DOHH2 (cell line): ENCODE measurements around the gene PRDM16.

Source experiments
- H3F3A ChIP-seq: fragments of 200-600 bp; sonication (generic), shearing (Covaris generic); 2 replicates; pipeline ENCODE4 v1.6.0; 2016; ENCODE audit warnings: antibody characterized with exemption, mild to moderate bottlenecking; ENCODE audit not compliant: control insufficient read depth, insufficient read depth
- H3K27ac ChIP-seq: fragments of 200-600 bp; sonication (generic); 2 replicates; pipeline ENCODE4 v1.5.1; 2014; ENCODE audit warnings: low read depth, mild to moderate bottlenecking, low read length, moderate library complexity
- H3K27me3 ChIP-seq: fragments of 200-600 bp; sonication (generic); 2 replicates; pipeline ENCODE4 v1.6.1; 2014; ENCODE audit warnings: mild to moderate bottlenecking, low read length, mixed read lengths; ENCODE audit not compliant: control insufficient read depth
- H3K36me3 ChIP-seq: fragments of 200-600 bp; sonication (generic); 2 replicates; pipeline ENCODE4 v1.6.1; 2014; ENCODE audit warnings: mild to moderate bottlenecking, low read length, moderate library complexity, mixed read lengths; ENCODE audit not compliant: control insufficient read depth
- H3K4me1 ChIP-seq: fragments of 200-600 bp; sonication (generic); 2 replicates; pipeline ENCODE4 v1.6.1; 2014; ENCODE audit warnings: mild to moderate bottlenecking, low read length, mixed read lengths; ENCODE audit not compliant: control insufficient read depth
- H3K4me2 ChIP-seq: fragments of 200-600 bp; sonication (generic); 2 replicates; pipeline ENCODE4 v1.6.0; 2014; ENCODE audit warnings: mild to moderate bottlenecking, low read length, moderate library complexity
- H3K4me3 ChIP-seq: fragments of 200-600 bp; sonication (generic); 2 replicates; pipeline ENCODE4 v1.5.1; 2014; ENCODE audit warnings: mild to moderate bottlenecking, low read length, mixed read lengths
- H3K79me2 ChIP-seq: fragments of 200-600 bp; sonication (generic); 2 replicates; pipeline ENCODE4 v1.6.1; 2014; ENCODE audit warnings: mild to moderate bottlenecking, low read length, mixed read lengths; ENCODE audit not compliant: control insufficient read depth
- H3K9me2 ChIP-seq: fragments of 200-600 bp; sonication (generic); replicated peaks from 2 replicates; pipeline ENCODE4 v1.6.1; 2014; ENCODE audit warnings: mild to moderate bottlenecking, low read length, mixed read lengths; ENCODE audit not compliant: control insufficient read depth
- H3K9me3 ChIP-seq: fragments of 200-600 bp; sonication (generic); 2 replicates; pipeline ENCODE4 v1.6.1; 2014; ENCODE audit warnings: antibody characterized with exemption, low read length, mixed read lengths; ENCODE audit not compliant: control insufficient read depth, insufficient read depth
- H4K20me1 ChIP-seq: fragments of 200-600 bp; sonication (generic); 2 replicates; pipeline ENCODE4 v1.6.0; 2014; ENCODE audit warnings: low read depth, mild to moderate bottlenecking, antibody characterized with exemption, low read length, moderate library complexity; ENCODE audit not compliant: control insufficient read depth, insufficient read depth
- CTCF ChIP-seq: fragments of 200-600 bp; sonication (generic); IDR thresholded peaks from one replicate; pipeline ENCODE4 v1.5.1; 2014; ENCODE audit warnings: antibody characterized with exemption, mild to moderate bottlenecking, low read depth, low read length; ENCODE audit not compliant: poor library complexity, severe bottlenecking
- EZH2phosphoT487 ChIP-seq: fragments of 200-600 bp; sonication (generic); IDR thresholded peaks from 2 replicates; pipeline ENCODE4 v1.6.1; 2017; ENCODE audit warnings: borderline replicate concordance, mild to moderate bottlenecking, antibody characterized with exemption, low read length, moderate library complexity, mixed read lengths

Gene PRDM16

DNA sequence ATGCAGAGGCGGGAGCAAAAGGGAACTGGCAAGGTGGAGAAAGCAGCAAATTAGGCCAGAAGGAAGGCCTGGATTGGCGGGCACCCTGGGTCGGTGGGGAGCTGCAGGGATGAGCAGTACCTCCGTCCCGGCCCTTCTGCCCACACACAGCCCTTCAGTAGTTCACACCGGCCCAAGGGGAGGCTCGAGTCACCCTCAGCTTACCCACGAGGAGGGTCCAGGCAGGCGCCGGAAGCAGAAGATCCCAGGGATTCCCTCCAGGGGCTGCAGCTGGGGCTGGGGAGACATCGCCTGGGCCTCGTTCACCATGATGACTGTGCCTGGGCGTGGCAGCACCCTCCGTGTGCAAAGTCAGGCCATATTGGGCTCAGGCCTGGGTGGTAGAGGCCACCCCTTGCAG is 190.0 kb downstream of the PRDM16 start:
- no peaks in the 10 kb centered on the region for H3K9me3 ChIP-seq
- no peak overlapping the region for H3K27ac ChIP-seq
- no peak overlapping the region for H3K4me2 ChIP-seq
- H3K4me3 ChIP-seq = no peak overlapping the region
- no peaks in the 10 kb centered on the region for H3K9me2 ChIP-seq
- H3K79me2 ChIP-seq = no peaks in the 10 kb centered on the region
- no peak for TF ChIP-seq EZH2phosphoT487
- TF ChIP-seq CTCF = no peak
- no peaks in the 10 kb centered on the region for H3K27me3 ChIP-seq
- no peaks in the 10 kb centered on the region for H3K4me1 ChIP-seq
- H3F3A ChIP-seq = no peaks in the 10 kb centered on the region
- H4K20me1 ChIP-seq = no peaks in the 10 kb centered on the region
- H3K36me3 ChIP-seq = no peaks in the 10 kb centered on the region

DNA sequence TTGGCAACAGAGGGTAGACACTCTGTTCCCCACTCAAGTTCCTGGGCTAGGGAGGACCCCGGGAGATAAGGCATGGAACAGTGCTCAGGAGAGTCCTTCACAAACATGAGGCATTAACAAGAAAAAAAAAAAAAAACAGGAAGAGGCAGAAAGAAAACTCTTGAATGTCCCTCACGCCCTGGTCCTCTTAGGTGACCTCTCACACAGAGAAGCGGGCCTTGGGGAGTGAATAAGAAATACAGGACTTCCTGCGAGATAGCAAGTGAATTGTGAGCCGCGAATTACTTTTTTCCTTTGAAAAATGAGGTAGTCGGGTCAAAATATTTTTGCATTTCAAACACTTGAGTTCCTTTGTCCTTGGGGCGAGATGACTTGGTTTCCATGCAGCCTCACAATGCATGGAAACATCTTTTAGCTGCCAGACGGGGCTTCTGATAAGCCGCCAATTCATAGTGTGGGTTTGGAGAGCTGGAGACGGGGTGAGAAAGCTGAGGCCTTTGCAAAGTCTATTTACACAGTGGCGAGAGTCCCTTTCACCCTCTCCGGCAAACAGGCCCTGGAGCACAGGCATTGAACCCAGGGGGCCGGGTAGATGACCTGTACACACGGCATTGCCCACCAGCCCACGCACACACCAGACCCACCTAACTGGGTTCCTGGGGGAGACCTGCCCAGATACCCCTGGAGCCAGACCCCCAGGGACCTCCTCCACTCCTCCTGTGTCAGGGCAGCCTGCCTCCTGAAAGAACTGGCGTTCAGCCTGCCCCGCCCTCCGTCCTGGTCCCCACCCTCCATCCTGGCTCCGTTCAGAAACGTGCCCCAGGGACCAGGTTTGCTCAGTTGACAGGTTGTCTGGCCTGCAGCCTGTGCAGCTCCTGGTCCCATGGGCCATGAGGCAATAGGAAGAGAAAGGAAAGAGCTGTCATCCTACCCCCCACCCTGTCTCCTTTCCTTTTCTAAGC is 192.3 kb downstream of the PRDM16 start:
- H3K27ac ChIP-seq = no peak overlapping the region
- no peaks in the 10 kb centered on the region for H3K9me3 ChIP-seq
- H3K4me2 ChIP-seq = no peak overlapping the region
- no peak for TF ChIP-seq CTCF
- no peak for TF ChIP-seq EZH2phosphoT487
- no peaks in the 10 kb centered on the region for H3K4me1 ChIP-seq
- H3K4me3 ChIP-seq = no peak overlapping the region
- H4K20me1 ChIP-seq = no peaks in the 10 kb centered on the region
- no peaks in the 10 kb centered on the region for H3K27me3 ChIP-seq
- no peaks in the 10 kb centered on the region for H3K79me2 ChIP-seq
- no peaks in the 10 kb centered on the region for H3F3A ChIP-seq
- H3K9me2 ChIP-seq = no peaks in the 10 kb centered on the region
- H3K36me3 ChIP-seq = no peaks in the 10 kb centered on the region

DNA sequence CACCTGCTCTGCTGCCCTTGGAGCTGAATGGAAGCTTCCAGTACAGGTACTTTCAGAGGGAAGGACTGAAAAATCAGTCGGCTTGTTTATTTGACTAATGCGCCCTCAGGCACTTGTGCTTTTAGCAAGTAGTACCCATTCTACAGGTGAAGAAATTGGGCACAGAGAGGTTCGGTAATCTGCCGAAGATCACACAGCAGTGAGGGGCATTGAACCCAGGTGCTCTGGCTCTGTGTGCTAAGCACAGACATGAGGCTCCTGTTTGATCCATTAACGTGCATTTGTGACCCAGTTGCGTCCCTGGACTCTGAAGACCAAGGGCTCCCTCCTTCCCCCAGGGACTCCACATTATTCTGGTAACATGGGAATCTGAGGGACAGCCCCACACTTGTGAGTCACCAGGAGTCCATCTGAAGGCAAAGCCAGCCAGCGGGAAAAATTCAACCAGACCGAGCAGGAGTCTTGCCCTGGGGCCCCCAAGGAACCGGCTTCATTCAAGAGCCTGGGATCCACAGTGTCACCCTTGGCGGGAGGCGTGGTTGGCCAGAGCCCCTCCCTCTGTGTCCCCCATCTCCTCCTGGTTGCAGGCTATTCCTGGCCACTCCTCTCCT is 193.1 kb downstream of the PRDM16 start:
- Histone ChIP-seq H3K27me3 (no peaks in the 10 kb centered on the region), H3F3A (no peaks in the 10 kb centered on the region), H3K36me3 (no peaks in the 10 kb centered on the region), H3K79me2 (no peaks in the 10 kb centered on the region), H3K4me3 (no peak overlapping the region), H3K27ac (no peak overlapping the region), H3K9me3 (no peaks in the 10 kb centered on the region), H3K9me2 (no peaks in the 10 kb centered on the region), H3K4me1 (no peaks in the 10 kb centered on the region), H4K20me1 (no peaks in the 10 kb centered on the region), H3K4me2 (no peak overlapping the region)
- TF ChIP-seq EZH2phosphoT487 = no peak
- no peak for TF ChIP-seq CTCF
